Hepatocyte (in vitro differentiated cells): ENCODE measurements around the gene MICALL2. TPM values are rescaled to one million over a fixed set of nuclear protein-coding genes. Genes with fewer than 3 reads are reported as not detected.

Experiments used
- DNase-seq: peaks from one replicate; pipeline ENCODE4 v3.0.0-alpha.2; 2016; ENCODE audit warnings: low spot score
- H2AFZ ChIP-seq: fragments of 200-600 bp; sonication (generic); 2 replicates; pipeline ENCODE4 v1.6.0; 2016; ENCODE audit warnings: antibody characterized with exemption, mild to moderate bottlenecking
- H3K27ac ChIP-seq: fragments of 200-600 bp; sonication (generic); 2 replicates; pipeline ENCODE4 v1.5.1; 2016; ENCODE audit warnings: mild to moderate bottlenecking
- H3K27me3 ChIP-seq: fragments of 200-600 bp; sonication (generic); 2 replicates; pipeline ENCODE4 v1.6.1; 2016
- H3K36me3 ChIP-seq: fragments of 200-600 bp; sonication (generic); replicated peaks from 2 replicates; pipeline ENCODE4 v1.5.1; 2016; ENCODE audit warnings: low read depth; ENCODE audit not compliant: insufficient read depth
- H3K4me1 ChIP-seq: fragments of 200-600 bp; sonication (generic); 2 replicates; pipeline ENCODE4 v1.5.1; 2016; ENCODE audit warnings: mild to moderate bottlenecking, moderate library complexity; ENCODE audit not compliant: insufficient read depth
- H3K4me2 ChIP-seq: fragments of 200-600 bp; sonication (generic); 2 replicates; pipeline ENCODE4 v1.6.0; 2016
- H3K4me3 ChIP-seq: fragments of 200-600 bp; sonication (generic); 2 replicates; pipeline ENCODE4 v1.5.1; 2016; ENCODE audit warnings: mild to moderate bottlenecking
- H3K79me2 ChIP-seq: fragments of 200-600 bp; sonication (generic); 2 replicates; pipeline ENCODE4 v1.6.0; 2017; ENCODE audit warnings: mild to moderate bottlenecking
- H3K9me2 ChIP-seq: fragments of 200-600 bp; sonication (generic); replicated peaks from 2 replicates; pipeline ENCODE4 v1.6.0; 2017; ENCODE audit warnings: mild to moderate bottlenecking; ENCODE audit not compliant: insufficient read depth
- H3K9me3 ChIP-seq: fragments of 200-600 bp; sonication (generic); 2 replicates; pipeline ENCODE4 v1.5.1; 2016; ENCODE audit warnings: low read depth, mild to moderate bottlenecking
- H4K20me1 ChIP-seq: fragments of 200-600 bp; sonication (generic); 2 replicates; pipeline ENCODE4 v1.6.0; 2016; ENCODE audit warnings: mild to moderate bottlenecking; ENCODE audit not compliant: insufficient read depth, poor library complexity, severe bottlenecking
- CTCF ChIP-seq: fragments of 200-600 bp; sonication (generic); IDR thresholded peaks from 2 replicates; pipeline ENCODE4 v1.5.1; 2016; ENCODE audit warnings: antibody characterized with exemption, mild to moderate bottlenecking; ENCODE audit not compliant: poor library complexity
- EZH2 ChIP-seq: fragments of 200-600 bp; sonication (generic); IDR thresholded peaks from 2 replicates; pipeline ENCODE4 v1.6.1; 2016; ENCODE audit warnings: antibody characterized with exemption, mild to moderate bottlenecking, borderline replicate concordance
- EZH2phosphoT487 ChIP-seq: fragments of 200-600 bp; sonication (generic); IDR thresholded peaks from one replicate; pipeline ENCODE4 v1.6.1; 2018; ENCODE audit warnings: antibody characterized with exemption, mild to moderate bottlenecking, low read depth, moderate library complexity; ENCODE audit not compliant: unreplicated experiment, severe bottlenecking
- WGBS: methylation state at CpG from one replicate; pipeline ENCODE4 v1.1.6; 2016; ENCODE audit warnings: low lambda C conversion rate; ENCODE audit errors: missing lambda C conversion rate; 5-methylcytosine and 5-hydroxymethylcytosine counted together
- polyA plus RNA-seq: library from polyadenylated mRNA; unstranded; fragments of >200 nt; fragmentation: Nextera tagmentation; extraction: Ambion mirVana; gene quantifications from 2 replicates; pipeline ENCODE4 v1.2.1, GENCODE V29; 2016
- total RNA-seq: library from RNA; depleted of rRNA; stranded (reverse); fragments of >200 nt; gene quantifications from 2 replicates; pipeline ENCODE4 v1.2.3, GENCODE V29; 2014

Gene MICALL2
- total and polyA plus RNA-seq, 2 experiments from 2014 or later = 16.4 to 28.2 TPM

- Histone ChIP-seq H3K4me3 (no peak overlapping the region), H3K27me3 (no peaks in the 10 kb centered on the region), H3K27ac (no peak overlapping the region), H3K4me2 (no peak overlapping the region), H3K9me2 (no peaks in the 10 kb centered on the region), H3K36me3 (no peaks in the 10 kb centered on the region), H2AFZ (no peak overlapping the region), H4K20me1 (no peaks in the 10 kb centered on the region), H3K4me1 (no peaks in the 10 kb centered on the region), H3K9me3 (no peaks in the 10 kb centered on the region), H3K79me2 (peaks cover 35% of the 10 kb centered on the region)
- WGBS = 96% methylated on average over 20 of the region's 21 CpGs
- no peak for DNase-seq
- TF ChIP-seq CTCF = no peak
- no peak for TF ChIP-seq EZH2
- no peak for TF ChIP-seq EZH2phosphoT487
Measured at GRCh38 chr7:1501487-1502270, 42.4 kb upstream of the MICALL2 start.

DNA sequence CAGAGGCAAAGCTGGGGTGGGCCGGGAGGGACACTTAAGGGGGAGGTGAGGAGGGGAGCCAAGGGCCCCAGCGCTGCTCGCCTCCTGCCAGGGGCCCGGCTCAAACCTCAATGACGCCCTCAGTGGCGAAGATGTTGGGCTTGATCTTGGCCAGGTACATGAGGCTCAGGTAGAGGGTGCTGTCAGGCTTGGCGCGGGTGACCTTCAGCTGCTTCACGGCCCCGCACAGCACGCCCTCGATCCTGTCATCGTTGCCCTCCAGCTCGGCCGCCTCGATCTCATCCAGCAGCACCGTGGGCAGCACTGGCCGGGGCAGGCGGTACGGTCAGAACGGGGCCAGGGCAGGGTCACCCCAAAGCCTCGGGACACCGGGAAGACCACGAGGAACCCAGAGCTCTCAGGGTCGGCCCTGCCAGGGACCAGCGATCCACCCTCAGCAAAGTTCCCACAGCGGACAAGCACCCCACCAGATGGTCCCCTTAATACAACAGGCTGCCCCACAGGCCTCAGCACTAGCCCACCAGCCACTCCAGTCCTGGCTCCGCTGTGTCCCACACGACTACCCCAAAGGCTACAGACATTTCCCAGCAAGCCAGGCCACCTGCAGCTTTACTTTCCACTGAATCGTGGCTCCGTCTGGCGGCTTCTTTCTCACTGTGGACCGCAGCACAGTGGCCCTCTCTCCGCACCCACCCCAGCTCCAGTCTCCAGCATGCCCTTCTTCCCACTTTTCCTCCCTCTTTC, 41.0 kb upstream of the MICALL2 start:
- TF ChIP-seq CTCF (no peak), EZH2 (no peak), EZH2phosphoT487 (no peak)
- no peaks in the 10 kb centered on the region for H3K9me3 ChIP-seq

GRCh38 chr7:1499367-1500029, 40.2 kb upstream of the MICALL2 start:
- no peak overlapping the region for H3K4me2 ChIP-seq
- no peak for DNase-seq
- H3K9me2 ChIP-seq = no peaks in the 10 kb centered on the region
- H3K4me1 ChIP-seq = no peaks in the 10 kb centered on the region
- no peak overlapping the region for H2AFZ ChIP-seq
- H3K27ac ChIP-seq = no peak overlapping the region
- WGBS = 95% methylated on average over 29 of the region's 33 CpGs
- H4K20me1 ChIP-seq = no peaks in the 10 kb centered on the region
- H3K4me3 ChIP-seq = no peak overlapping the region
- no peaks in the 10 kb centered on the region for H3K9me3 ChIP-seq
- H3K27me3 ChIP-seq = no peaks in the 10 kb centered on the region
- H3K36me3 ChIP-seq = no peaks in the 10 kb centered on the region
- peaks cover 35% of the 10 kb centered on the region for H3K79me2 ChIP-seq
- TF ChIP-seq EZH2phosphoT487 (no peak), CTCF (no peak), EZH2 (no peak)

More for the DNA sequence above, 41.0 kb upstream of the MICALL2 start:
- no peak for DNase-seq
- H4K20me1 ChIP-seq = no peaks in the 10 kb centered on the region
- H3K9me2 ChIP-seq = no peaks in the 10 kb centered on the region
- no peak overlapping the region for H3K4me2 ChIP-seq
- H3K4me1 ChIP-seq = no peaks in the 10 kb centered on the region
- no peak overlapping the region for H3K27ac ChIP-seq
- WGBS = over 99% methylated on average over 34 of the region's 34 CpGs
- H3K36me3 ChIP-seq = no peaks in the 10 kb centered on the region
- peaks cover 35% of the 10 kb centered on the region for H3K79me2 ChIP-seq
- no peak overlapping the region for H3K4me3 ChIP-seq
- H2AFZ ChIP-seq = no peak overlapping the region
- no peaks in the 10 kb centered on the region for H3K27me3 ChIP-seq
